ENCODE results near the gene SYCP2.
"Not testable (repeated sequence)": the region's sequence is repeated elsewhere in the genome, so short reads cannot be mapped to it uniquely, and the experiment has no call there.

Gene SYCP2

GRCh38 chr20:59966428-59966827 is 33.0 kb upstream of the SYCP2 start:
- CTCF ChIA-PET = interaction anchor here (0.6 kb wide), 1 partner anchor 57 kb away, joined by 4 read pairs; no protein-coding TSS in a partner anchor
- POLR2A ChIA-PET (ENCODE audit: low non-redundant PET) = no interaction called here
- no peak for TF ChIP-seq CTCF (conservative IDR thresholded peaks at IDR 0.05; ENCODE audit: low read depth)
- DNase-seq (ENCODE audit: low spot score) = no peak
- no peak overlapping the region for H3K27ac ChIP-seq

- no peak for DNase-seq (ENCODE audit: low spot score)
- no peak overlapping the region for H3K27ac ChIP-seq
- TF ChIP-seq CTCF (conservative IDR thresholded peaks at IDR 0.05; ENCODE audit: low read depth) = no peak
- ChIA-PET POLR2A (ENCODE audit: low non-redundant PET) (interaction anchor here (1.2 kb wide), 1 partner anchor 18 kb away, joined by 3 read pairs; no protein-coding TSS in a partner anchor), CTCF (interaction anchor here (0.7 to 1.1 kb wide), 2 partner anchors 12 to 15 kb away, joined by 3 read pairs; no protein-coding TSS in a partner anchor)
These were observed 28.7 kb upstream of the SYCP2 start for GRCh38 chr20:59962155-59962554.

GRCh38 chr20:59961423-59961822 is 28.0 kb upstream of the SYCP2 start:
- CTCF ChIA-PET = interaction anchor here (0.6 to 1.1 kb wide), 3 partner anchors 10 to 88 kb away, joined by 3 read pairs; no protein-coding TSS in a partner anchor
- POLR2A ChIA-PET (ENCODE audit: low non-redundant PET) = no interaction called here

GRCh38 chr20:59958626-59959025 is 25.2 kb upstream of the SYCP2 start:
- no peak for DNase-seq (ENCODE audit: low spot score)

More at GRCh38 chr20:59961423-59961822, 28.0 kb upstream of the SYCP2 start:
- DNase-seq (ENCODE audit: low spot score) = peak; percentile 44
- no peak overlapping the region for H3K27ac ChIP-seq
- TF ChIP-seq CTCF (conservative IDR thresholded peaks at IDR 0.05; ENCODE audit: low read depth) = no peak

GRCh38 chr20:59958123-59958522 is 24.7 kb upstream of the SYCP2 start, which contains the start of gene CDH26:
Gene CDH26 (plus strand): TSS chr20:59958423. CDS start chr20:59958727, 304 bp downstream.
- TF ChIP-seq CTCF (conservative IDR thresholded peaks at IDR 0.05; ENCODE audit: low read depth) = no peak
- DNase-seq (ENCODE audit: low spot score) = no peak
- CTCF ChIA-PET = interaction anchor here (0.6 to 1.3 kb wide), 4 partner anchors 9 to 152 kb away, joined by 3 to 5 read pairs (median 4); no protein-coding TSS in a partner anchor

More at GRCh38 chr20:59958626-59959025, 25.2 kb upstream of the SYCP2 start:
- POLR2A ChIA-PET (ENCODE audit: low non-redundant PET) = no interaction called here
- H3K27ac ChIP-seq = no peak overlapping the region
- TF ChIP-seq CTCF (conservative IDR thresholded peaks at IDR 0.05; ENCODE audit: low read depth) = no peak
- CTCF ChIA-PET = interaction anchor here (0.6 to 1.3 kb wide), 4 partner anchors 10 to 153 kb away, joined by 3 to 5 read pairs (median 4); no protein-coding TSS in a partner anchor

GRCh38 chr20:59957568-59957967 is 24.1 kb upstream of the SYCP2 start:
- DNase-seq (ENCODE audit: low spot score); POLR2A ChIA-PET (ENCODE audit: low non-redundant PET): not testable (repeated sequence)

More at GRCh38 chr20:59958123-59958522, 24.7 kb upstream of the SYCP2 start, which contains the start of gene CDH26:
- POLR2A ChIA-PET (ENCODE audit: low non-redundant PET) = no interaction called here
- H3K27ac ChIP-seq = no peak within 1 kb of the TSS

GRCh38 chr20:59955131-59955796 is 21.8 kb upstream of the SYCP2 start:
- CTCF ChIA-PET = interaction anchor here (0.9 to 2.0 kb wide), 2 partner anchors 12 to 95 kb away, joined by 6 to 11 read pairs; no protein-coding TSS in a partner anchor
- POLR2A ChIA-PET (ENCODE audit: low non-redundant PET) = no interaction called here
- H3K27ac ChIP-seq = no peak overlapping the region
- DNase-seq (ENCODE audit: low spot score) = peak; percentile 39
- TF ChIP-seq CTCF (conservative IDR thresholded peaks at IDR 0.05; ENCODE audit: low read depth) = peak; percentile 26; the same call in 1 of the 2 replicates

More at GRCh38 chr20:59957568-59957967, 24.1 kb upstream of the SYCP2 start:
- CTCF ChIA-PET = interaction anchor here (0.7 to 1.3 kb wide), 2 partner anchors 17 to 92 kb away, joined by 3 to 4 read pairs; no protein-coding TSS in a partner anchor
- H3K27ac ChIP-seq = not testable (repeated sequence)

Measured in RWPE1 (cell line).